GM12873 (cell line): ENCODE results near the gene ICAM1.

Experiments
- TF ChIP-seq, protein P1 (sequence below): IDR thresholded peaks from 2 replicates; pipeline ENCODE4 v1.5.1; 2012; ENCODE audit warnings: low read depth, mild to moderate bottlenecking, moderate library complexity, low read length, control low read depth; ENCODE audit not compliant: insufficient read depth; ENCODE audit errors: missing control alignments

Gene ICAM1

DNA sequence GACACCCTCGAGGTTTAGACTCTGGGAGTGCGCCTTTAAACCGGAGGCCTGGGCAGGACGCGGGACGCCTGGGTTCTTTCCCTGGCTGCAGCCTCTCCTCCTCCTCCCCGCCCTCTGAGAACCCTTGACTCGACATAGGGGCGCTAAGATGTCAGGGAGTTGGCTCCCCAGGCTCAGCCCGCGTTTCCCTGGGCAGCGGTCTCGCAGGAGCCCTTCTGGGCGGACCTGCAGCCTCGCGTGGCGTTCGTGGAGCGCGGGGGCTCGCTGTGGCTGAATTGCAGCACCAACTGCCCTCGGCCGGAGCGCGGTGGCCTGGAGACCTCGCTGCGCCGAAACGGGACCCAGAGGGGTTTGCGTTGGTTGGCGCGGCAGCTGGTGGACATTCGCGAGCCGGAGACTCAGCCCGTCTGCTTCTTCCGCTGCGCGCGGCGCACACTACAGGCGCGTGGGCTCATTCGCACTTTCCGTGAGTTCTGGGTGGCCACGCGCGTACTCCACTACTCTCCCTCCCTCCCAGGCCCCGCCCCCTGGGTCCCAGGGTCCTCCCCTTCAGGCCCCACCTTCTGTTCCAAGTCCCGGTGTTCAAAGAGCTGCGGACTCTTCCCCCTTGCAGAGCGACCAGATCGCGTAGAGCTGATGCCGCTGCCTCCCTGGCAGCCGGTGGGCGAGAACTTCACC, 20.1 kb downstream of the ICAM1 start:
- TF ChIP-seq, protein P1, sequence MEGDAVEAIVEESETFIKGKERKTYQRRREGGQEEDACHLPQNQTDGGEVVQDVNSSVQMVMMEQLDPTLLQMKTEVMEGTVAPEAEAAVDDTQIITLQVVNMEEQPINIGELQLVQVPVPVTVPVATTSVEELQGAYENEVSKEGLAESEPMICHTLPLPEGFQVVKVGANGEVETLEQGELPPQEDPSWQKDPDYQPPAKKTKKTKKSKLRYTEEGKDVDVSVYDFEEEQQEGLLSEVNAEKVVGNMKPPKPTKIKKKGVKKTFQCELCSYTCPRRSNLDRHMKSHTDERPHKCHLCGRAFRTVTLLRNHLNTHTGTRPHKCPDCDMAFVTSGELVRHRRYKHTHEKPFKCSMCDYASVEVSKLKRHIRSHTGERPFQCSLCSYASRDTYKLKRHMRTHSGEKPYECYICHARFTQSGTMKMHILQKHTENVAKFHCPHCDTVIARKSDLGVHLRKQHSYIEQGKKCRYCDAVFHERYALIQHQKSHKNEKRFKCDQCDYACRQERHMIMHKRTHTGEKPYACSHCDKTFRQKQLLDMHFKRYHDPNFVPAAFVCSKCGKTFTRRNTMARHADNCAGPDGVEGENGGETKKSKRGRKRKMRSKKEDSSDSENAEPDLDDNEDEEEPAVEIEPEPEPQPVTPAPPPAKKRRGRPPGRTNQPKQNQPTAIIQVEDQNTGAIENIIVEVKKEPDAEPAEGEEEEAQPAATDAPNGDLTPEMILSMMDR = no peak

DNA sequence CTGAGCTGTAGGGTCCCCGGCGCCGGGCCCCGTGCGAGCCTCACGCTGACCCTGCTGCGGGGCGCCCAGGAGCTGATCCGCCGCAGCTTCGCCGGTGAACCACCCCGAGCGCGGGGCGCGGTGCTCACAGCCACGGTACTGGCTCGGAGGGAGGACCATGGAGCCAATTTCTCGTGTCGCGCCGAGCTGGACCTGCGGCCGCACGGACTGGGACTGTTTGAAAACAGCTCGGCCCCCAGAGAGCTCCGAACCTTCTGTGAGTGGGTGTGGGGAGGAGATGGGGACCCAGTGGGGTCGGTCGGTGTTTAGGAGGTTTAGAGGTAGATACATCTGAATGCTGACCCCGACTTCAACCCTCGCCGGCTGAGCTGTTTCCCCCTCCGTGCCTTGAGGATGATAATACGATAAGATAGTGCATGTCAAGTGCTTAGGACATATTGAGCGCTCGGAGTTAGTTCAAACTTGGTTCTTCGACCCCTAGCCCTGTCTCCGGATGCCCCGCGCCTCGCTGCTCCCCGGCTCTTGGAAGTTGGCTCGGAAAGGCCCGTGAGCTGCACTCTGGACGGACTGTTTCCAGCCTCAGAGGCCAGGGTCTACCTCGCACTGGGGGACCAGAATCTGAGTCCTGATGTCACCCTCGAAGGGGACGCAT, 20.8 kb downstream of the ICAM1 start:
- TF ChIP-seq, protein P1 = no peak

DNA sequence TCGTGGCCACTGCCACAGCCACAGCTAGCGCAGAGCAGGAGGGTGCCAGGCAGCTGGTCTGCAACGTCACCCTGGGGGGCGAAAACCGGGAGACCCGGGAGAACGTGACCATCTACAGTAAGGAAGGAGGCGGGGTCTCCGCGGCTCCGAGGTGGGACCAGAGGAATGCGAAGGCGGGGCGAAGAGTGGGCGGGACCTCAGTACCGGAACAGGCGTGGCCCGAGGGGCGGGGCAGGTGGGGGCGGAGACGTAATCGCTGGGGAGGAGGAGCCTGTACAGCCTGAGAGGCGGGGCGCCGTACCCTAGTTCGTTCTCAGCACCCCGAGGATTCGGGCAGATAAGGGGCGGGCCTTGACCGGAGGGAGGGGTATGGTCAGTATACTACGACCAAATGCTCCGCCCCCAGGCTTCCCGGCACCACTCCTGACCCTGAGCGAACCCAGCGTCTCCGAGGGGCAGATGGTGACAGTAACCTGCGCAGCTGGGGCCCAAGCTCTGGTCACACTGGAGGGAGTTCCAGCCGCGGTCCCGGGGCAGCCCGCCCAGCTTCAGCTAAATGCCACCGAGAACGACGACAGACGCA, 21.4 kb downstream of the ICAM1 start:
- TF ChIP-seq, protein P1 = no peak

DNA sequence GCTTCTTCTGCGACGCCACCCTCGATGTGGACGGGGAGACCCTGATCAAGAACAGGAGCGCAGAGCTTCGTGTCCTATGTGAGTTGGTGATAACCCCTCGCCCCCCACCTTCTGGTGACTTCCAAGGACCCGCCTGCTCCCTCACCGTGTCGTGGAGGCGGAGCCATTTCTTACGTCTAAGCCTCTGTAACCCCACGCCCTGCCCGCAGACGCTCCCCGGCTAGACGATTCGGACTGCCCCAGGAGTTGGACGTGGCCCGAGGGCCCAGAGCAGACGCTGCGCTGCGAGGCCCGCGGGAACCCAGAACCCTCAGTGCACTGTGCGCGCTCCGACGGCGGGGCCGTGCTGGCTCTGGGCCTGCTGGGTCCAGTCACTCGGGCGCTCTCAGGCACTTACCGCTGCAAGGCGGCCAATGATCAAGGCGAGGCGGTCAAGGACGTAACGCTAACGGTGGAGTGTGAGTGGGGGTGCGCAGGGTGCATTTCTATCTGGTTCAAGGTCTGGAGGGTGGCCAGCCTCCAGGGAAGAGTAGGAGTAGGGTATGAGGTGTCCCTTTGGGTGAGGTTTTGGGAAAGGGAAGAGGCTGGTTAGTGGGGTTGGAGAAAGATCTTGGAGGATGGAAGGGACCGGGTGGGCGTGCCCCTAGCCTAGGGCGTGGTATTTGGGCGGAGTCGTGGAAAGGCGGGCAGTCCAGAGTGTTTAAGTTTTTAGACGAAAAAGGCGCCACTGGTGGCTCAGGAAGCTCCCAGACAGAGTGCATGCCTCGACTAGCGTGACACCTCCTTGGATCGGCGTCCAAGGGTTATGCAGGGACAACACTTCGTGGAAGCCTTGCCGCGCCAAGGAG, 22.1 kb downstream of the ICAM1 start:
- TF ChIP-seq, protein P1 = no peak

DNA sequence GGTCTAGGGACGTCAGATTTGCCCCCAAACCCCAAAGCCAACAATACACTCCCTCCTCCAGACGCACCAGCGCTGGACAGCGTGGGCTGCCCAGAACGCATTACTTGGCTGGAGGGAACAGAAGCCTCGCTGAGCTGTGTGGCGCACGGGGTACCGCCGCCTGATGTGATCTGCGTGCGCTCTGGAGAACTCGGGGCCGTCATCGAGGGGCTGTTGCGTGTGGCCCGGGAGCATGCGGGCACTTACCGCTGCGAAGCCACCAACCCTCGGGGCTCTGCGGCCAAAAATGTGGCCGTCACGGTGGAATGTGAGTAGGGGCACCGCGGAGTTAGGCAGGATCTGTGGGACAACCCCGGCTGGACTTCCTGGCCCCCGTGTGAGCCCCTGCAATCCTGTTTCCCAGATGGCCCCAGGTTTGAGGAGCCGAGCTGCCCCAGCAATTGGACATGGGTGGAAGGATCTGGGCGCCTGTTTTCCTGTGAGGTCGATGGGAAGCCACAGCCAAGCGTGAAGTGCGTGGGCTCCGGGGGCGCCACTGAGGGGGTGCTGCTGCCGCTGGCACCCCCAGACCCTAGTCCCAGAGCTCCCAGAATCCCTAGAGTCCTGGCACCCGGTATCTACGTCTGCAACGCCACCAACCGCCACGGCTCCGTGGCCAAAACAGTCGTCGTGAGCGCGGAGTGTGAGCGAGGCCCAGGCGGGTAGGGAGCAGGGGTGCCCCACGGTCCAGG, 22.9 kb downstream of the ICAM1 start:
- TF ChIP-seq, protein P1 = no peak

DNA sequence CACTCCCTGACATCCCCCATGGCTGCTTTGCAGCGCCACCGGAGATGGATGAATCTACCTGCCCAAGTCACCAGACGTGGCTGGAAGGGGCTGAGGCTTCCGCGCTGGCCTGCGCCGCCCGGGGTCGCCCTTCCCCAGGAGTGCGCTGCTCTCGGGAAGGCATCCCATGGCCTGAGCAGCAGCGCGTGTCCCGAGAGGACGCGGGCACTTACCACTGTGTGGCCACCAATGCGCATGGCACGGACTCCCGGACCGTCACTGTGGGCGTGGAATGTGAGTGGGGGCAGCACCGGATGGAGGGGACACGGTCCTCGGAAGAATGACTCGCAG, 23.4 kb downstream of the ICAM1 start:
- TF ChIP-seq, protein P1 = no peak

DNA sequence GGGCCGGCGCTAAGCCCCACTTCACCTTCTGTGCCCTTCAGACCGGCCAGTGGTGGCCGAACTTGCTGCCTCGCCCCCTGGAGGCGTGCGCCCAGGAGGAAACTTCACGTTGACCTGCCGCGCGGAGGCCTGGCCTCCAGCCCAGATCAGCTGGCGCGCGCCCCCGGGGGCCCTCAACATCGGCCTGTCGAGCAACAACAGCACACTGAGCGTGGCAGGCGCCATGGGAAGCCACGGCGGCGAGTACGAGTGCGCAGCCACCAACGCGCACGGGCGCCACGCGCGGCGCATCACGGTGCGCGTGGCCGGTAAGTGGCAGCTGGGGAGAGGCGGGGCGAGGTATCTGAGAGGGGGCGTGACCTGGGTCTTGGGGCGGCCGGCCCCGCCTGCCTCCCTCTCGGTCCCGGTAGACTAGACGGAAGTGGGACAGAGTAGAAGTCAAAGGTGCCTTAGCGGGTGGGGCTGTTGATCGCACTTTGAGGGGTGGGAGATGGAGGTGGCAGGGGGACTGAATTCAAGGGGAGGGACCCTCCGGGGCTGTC, 24.5 kb downstream of the ICAM1 start:
- TF ChIP-seq, protein P1 = peak; percentile 27
